Tibial nerve (tissue), 4 donors: ENCODE data around the gene MBOAT7. TPM values are rescaled to one million over a fixed set of nuclear protein-coding genes. Genes with fewer than 3 reads are reported as not detected.

Experiments
- DNase-seq, 2 donors: peaks; one replicate each; pipeline ENCODE4 v3.0.0-alpha.2; 2019; ENCODE audit warnings: low spot score in 2 of 2
- H3K27ac ChIP-seq, 4 donors: fragments of 200-600 bp; sonication (generic) in 3 of 4; one replicate each; pipeline ENCODE4 v1.5.1; 2017 to 2019; ENCODE audit warnings: mild to moderate bottlenecking in 1 of 4
- H3K27me3 ChIP-seq, 2 donors: fragments of 200-600 bp; sonication (generic) in 1 of 2; one replicate each; pipeline versions ENCODE4 v1.5.1 to v1.6.0; 2017 to 2019
- H3K36me3 ChIP-seq, 3 donors: fragments of 200-600 bp; sonication (generic); one replicate each; pipeline ENCODE4 v1.5.1; 2018 to 2019
- H3K4me1 ChIP-seq, 4 donors: fragments of 200-600 bp; sonication (generic) in 3 of 4; one replicate each; pipeline ENCODE4 v1.5.1; 2017 to 2019
- H3K4me3 ChIP-seq, 4 donors: fragments of 200-600 bp; sonication (generic) in 3 of 4; one replicate each; pipeline ENCODE4 v1.5.1; 2017 to 2019; ENCODE audit warnings: mild to moderate bottlenecking in 1 of 4, moderate library complexity in 1 of 4
- H3K9me3 ChIP-seq, 4 donors: fragments of 200-600 bp; sonication (generic) in 3 of 4; one replicate each; pipeline ENCODE4 v1.5.1; 2017 to 2019
- EP300 ChIP-seq, 2 donors: sonication (generic); formaldehyde crosslinking; IDR thresholded peaks; one replicate each; pipeline ENCODE4 v1.6.1; 2017; ENCODE audit warnings: antibody characterized with exemption in 2 of 2, mild to moderate bottlenecking in 1 of 2
- POLR2A ChIP-seq, 2 donors: fragments of 450-650 bp; IDR thresholded peaks; one replicate each; pipeline ENCODE4 v1.6.1; 2017; ENCODE audit warnings: antibody characterized with exemption in 2 of 2, mild to moderate bottlenecking in 2 of 2, moderate library complexity in 2 of 2
- WGBS, 2 donors: methylation state at CpG; one replicate each; pipeline ENCODE4 v1.1.5; 2018; 5-methylcytosine and 5-hydroxymethylcytosine counted together
- total RNA-seq, 4 donors: library from RNA; depleted of rRNA; stranded (reverse); fragments of >200 nt; gene quantifications; one replicate each; pipeline ENCODE4 v1.1.0, GENCODE V29; 2016
- TF ChIP-seq, protein P1 (sequence below), 5 experiments: fragments of 200-600 bp in 3 of 5; fragments of 450-650 bp in 2 of 5; sonication (generic) in 3 of 5; IDR thresholded peaks; one replicate each; pipeline ENCODE4 v1.5.1; 2016 to 2019; ENCODE audit warnings: antibody characterized with exemption in 5 of 5, mild to moderate bottlenecking in 3 of 5, moderate library complexity in 2 of 5

MBOAT7 gene
- total RNA-seq, 4 donors from 2014 or later: 45.0 to 94.5 (median 50.2) TPM

DNA sequence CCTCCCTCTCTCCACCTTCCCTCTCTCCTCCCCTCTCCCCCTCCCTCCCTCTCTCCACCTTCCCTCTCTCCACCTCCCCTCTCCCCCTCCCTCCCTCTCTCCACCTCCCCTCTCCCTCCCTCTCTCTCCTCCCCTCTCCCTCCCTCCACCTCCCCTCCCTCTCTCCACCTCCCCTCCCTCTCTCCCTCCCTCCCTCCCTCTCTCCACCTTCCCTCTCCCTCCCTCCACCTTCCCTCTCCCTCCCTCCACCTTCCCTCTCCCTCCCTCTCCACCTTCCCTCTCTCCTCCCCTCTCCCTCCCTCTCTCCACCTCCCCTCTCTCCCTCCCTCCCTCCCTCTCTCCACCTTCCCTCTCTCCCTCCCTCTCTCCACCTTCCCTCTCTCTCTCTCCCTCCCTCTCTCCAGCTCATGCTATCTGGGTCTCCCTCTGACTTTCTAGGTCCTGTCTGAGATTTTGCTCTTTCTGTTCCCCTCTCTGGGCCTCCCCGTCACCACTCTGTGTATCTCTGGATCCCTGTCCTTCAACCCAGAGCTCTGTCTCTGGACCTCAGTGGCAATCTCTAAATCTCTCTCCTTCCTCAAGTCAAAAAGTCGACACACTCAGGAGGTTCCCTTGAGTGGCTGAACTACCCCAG, 55.3 kb downstream of the MBOAT7 start:
- Histone ChIP-seq H3K9me3 (no peaks in the 10 kb centered on the region), H3K4me1 (peaks cover 0 to 21% (median 18%) of the 10 kb centered on the region in 4 donors), H3K4me3 (no peak overlapping the region), H3K27ac (no peak overlapping the region), H3K36me3 (peaks cover 0 to 44% (median 7%) of the 10 kb centered on the region in 3 donors), H3K27me3 (no peaks in the 10 kb centered on the region)
- 57 to 71% methylated on average over 2 of the region's 2 CpGs for WGBS, 2 donors
- no peak for DNase-seq
- TF ChIP-seq, protein P1, sequence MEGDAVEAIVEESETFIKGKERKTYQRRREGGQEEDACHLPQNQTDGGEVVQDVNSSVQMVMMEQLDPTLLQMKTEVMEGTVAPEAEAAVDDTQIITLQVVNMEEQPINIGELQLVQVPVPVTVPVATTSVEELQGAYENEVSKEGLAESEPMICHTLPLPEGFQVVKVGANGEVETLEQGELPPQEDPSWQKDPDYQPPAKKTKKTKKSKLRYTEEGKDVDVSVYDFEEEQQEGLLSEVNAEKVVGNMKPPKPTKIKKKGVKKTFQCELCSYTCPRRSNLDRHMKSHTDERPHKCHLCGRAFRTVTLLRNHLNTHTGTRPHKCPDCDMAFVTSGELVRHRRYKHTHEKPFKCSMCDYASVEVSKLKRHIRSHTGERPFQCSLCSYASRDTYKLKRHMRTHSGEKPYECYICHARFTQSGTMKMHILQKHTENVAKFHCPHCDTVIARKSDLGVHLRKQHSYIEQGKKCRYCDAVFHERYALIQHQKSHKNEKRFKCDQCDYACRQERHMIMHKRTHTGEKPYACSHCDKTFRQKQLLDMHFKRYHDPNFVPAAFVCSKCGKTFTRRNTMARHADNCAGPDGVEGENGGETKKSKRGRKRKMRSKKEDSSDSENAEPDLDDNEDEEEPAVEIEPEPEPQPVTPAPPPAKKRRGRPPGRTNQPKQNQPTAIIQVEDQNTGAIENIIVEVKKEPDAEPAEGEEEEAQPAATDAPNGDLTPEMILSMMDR (IDR thresholded peaks at IDR 0.05): no peak
- TF ChIP-seq POLR2A (IDR thresholded peaks at IDR 0.05) (no peak), EP300 (IDR thresholded peaks at IDR 0.05) (no peak)

DNA sequence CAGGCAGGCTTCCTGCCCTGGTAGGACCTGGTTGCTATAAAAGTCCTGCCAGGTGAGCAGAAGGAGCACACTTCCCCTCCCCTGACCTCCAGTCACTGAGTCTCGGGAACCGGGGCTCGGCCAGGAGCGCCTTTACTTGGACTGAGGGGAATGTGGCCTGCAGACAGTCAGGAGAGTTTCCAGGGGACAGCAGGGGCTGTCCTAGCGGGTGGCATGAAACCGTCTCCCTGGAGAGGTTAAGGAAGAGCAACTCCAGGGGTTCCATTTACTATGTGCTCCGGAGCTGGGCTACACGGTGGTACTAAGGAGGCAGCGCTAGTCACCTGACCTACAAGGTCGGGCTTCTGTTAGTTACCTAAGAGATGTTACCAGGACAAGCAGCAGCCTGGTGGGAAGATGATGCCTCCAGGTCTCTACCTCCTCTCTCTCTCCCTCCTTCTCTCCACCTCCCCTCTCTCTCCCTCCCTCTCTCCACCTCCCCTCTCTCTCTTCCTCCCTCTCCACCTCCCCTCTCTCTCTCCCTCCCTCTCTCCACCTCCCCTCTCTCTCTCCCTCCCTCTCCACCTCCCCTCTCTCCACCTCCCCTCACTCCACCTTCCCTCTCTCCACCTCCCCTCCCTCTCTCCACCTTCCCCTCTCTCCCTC, 55.9 kb downstream of the MBOAT7 start:
- WGBS, 2 donors: 73 to 79% methylated on average over 10 of the region's 10 CpGs
- DNase-seq: no peak
- no peaks in the 10 kb centered on the region for H3K27me3 ChIP-seq
- H3K4me3 ChIP-seq: no peak overlapping the region
- no peaks in the 10 kb centered on the region for H3K9me3 ChIP-seq
- H3K36me3 ChIP-seq: peaks cover 0 to 50% (median 13%) of the 10 kb centered on the region in 3 donors
- TF ChIP-seq, protein P1 (IDR thresholded peaks at IDR 0.05): no peak
- TF ChIP-seq POLR2A (IDR thresholded peaks at IDR 0.05): no peak
- no peak for TF ChIP-seq EP300 (IDR thresholded peaks at IDR 0.05)
- peaks cover 0 to 15% (median 12%) of the 10 kb centered on the region in 4 donors for H3K4me1 ChIP-seq
- no peak overlapping the region for H3K27ac ChIP-seq

DNA sequence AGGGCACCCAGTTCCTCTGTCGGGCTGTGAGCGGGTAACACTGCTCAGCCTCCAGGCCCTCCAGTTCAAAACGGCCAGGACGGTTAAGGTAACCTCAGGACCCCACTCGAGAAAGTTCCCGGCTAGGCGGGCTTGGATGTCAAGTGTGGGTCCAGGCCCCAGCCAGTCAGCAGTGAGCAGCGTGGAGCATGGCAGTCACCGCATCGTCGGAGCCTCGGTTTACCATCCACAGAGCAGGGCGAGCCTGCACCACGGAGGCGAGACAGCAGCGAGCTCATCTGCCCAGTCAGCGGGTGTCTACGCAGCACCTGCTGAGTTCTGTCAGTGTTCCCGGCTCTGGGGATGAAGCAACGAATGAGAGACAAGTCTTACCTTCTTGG, 59.8 kb downstream of the MBOAT7 start:
- Histone ChIP-seq H3K9me3 (no peaks in the 10 kb centered on the region), H3K4me1 (no peaks in the 10 kb centered on the region), H3K36me3 (peaks cover 2 to 88% (median 26%) of the 10 kb centered on the region in 3 donors), H3K27me3 (no peaks in the 10 kb centered on the region), H3K4me3 (no peak overlapping the region), H3K27ac (no peak overlapping the region)
- DNase-seq: no peak
- TF ChIP-seq EP300 (IDR thresholded peaks at IDR 0.05): no peak
- TF ChIP-seq POLR2A (IDR thresholded peaks at IDR 0.05): no peak
- TF ChIP-seq, protein P1 (IDR thresholded peaks at IDR 0.05): no peak
- WGBS, 2 donors: 94 to 98% methylated on average over 13 to 19 of the region's 20 CpGs

DNA sequence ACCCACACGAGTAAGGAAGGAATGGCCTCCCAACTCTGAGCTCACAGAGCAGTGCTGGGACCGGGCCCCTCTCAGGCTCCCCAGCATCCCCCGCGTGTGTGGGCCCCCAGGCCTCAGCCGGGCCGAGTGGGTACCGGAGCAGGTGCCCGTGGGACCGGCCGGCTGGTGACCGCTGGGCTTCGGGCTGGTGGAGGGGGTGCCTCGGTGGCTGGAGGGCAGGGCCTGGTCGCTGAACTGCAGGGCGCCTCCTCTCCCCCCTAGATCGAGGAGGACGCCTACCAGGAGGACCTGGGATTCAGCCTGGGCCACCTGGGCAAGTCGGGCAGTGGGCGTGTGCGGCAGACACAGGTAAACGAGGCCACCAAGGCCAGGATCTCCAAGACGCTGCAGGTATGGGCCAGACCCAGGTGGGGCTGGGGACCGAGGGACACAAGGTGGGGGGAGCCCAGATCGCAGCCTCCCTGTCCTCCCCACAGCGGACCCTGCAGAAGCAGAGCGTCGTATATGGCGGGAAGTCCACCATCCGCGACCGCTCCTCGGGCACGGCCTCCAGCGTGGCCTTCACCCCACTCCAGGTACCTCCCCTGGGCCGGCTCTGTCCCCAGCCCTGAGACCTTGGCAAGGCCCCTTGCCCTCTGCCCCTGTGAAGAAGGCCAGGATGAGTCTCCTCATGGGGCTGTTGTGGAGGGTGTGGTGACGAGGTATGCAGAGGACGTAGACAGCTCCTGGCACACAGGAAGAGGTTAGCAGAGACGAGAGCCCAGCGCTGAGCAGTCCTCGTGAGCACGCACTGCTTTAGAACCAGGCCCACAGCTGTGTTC, 60.4 kb downstream of the MBOAT7 start:
- H3K4me1 ChIP-seq: no peaks in the 10 kb centered on the region
- no peaks in the 10 kb centered on the region for H3K27me3 ChIP-seq
- WGBS, 2 donors: 95 to 97% methylated on average over 26 to 29 of the region's 41 CpGs
- TF ChIP-seq POLR2A (IDR thresholded peaks at IDR 0.05) (no peak), EP300 (IDR thresholded peaks at IDR 0.05) (no peak)
- TF ChIP-seq, protein P1 (IDR thresholded peaks at IDR 0.05): no peak
- no peak overlapping the region for H3K4me3 ChIP-seq
- H3K9me3 ChIP-seq: no peaks in the 10 kb centered on the region
- no peak for DNase-seq
- no peak overlapping the region for H3K27ac ChIP-seq
- peaks cover 2 to 94% (median 26%) of the 10 kb centered on the region in 3 donors for H3K36me3 ChIP-seq

DNA sequence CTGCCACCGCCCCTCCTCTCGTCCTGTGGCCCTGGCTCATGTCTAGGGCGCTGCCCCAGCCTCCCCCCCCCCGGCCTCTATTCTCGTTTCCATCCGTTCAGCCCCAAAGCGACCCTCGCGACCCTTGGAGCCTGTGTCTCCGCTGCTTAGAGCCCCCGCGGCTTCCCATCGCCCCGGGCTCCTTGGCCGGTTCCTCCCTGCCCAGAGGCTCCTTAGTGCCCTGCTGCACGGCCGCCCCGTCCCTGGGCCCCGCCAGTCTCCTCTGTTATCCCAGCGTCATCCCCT, 61.0 kb downstream of the MBOAT7 start:
- no peak for DNase-seq
- no peak overlapping the region for H3K4me3 ChIP-seq
- H3K27me3 ChIP-seq: no peaks in the 10 kb centered on the region
- TF ChIP-seq EP300 (IDR thresholded peaks at IDR 0.05) (no peak), POLR2A (IDR thresholded peaks at IDR 0.05) (no peak)
- TF ChIP-seq, protein P1 (IDR thresholded peaks at IDR 0.05): no peak
- H3K4me1 ChIP-seq: no peaks in the 10 kb centered on the region
- H3K9me3 ChIP-seq: no peaks in the 10 kb centered on the region
- 86 to 92% methylated on average over 20 of the region's 20 CpGs for WGBS, 2 donors
- no peak overlapping the region for H3K27ac ChIP-seq
- peaks cover 2 to 100% (median 31%) of the 10 kb centered on the region in 3 donors for H3K36me3 ChIP-seq
